ENCODE data around the gene TBCB.

TBCB gene

DNA sequence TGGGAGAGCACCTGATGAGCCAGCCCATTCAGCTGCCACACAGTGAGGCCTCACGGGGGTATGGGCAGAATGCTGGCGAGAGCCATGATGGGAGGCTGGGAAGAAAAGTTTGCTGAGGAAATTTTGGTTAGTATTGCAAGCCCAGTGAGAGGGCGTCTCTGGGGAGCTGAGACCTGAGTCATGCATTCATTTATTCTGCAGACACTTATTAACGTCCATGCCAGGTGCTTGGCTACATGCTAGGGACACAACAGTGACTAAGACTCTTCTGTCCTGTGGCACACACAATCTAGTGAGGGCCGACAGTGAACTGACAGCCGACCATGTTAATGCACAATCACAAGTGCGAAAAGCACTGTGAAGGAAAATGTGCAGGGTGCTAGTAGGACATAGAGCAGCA lies 33.4 kb upstream of the TBCB start:
- DNase-seq (ENCODE audit: low read depth in 1 of 2, low spot score in 1 of 2), result no peak
- Histone ChIP-seq H3K4me3 (replicated peaks; ENCODE audit: insufficient read depth, low read length) (no peak overlapping the region), H3K27ac (replicated peaks) (no peak overlapping the region), H3K27me3 (ENCODE audit: insufficient read depth, poor library complexity, severe bottlenecking) (no peaks in the 10 kb centered on the region)
- TF ChIP-seq, protein P1, sequence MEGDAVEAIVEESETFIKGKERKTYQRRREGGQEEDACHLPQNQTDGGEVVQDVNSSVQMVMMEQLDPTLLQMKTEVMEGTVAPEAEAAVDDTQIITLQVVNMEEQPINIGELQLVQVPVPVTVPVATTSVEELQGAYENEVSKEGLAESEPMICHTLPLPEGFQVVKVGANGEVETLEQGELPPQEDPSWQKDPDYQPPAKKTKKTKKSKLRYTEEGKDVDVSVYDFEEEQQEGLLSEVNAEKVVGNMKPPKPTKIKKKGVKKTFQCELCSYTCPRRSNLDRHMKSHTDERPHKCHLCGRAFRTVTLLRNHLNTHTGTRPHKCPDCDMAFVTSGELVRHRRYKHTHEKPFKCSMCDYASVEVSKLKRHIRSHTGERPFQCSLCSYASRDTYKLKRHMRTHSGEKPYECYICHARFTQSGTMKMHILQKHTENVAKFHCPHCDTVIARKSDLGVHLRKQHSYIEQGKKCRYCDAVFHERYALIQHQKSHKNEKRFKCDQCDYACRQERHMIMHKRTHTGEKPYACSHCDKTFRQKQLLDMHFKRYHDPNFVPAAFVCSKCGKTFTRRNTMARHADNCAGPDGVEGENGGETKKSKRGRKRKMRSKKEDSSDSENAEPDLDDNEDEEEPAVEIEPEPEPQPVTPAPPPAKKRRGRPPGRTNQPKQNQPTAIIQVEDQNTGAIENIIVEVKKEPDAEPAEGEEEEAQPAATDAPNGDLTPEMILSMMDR (IDR thresholded peaks at IDR 0.05; ENCODE audit: insufficient read depth, low read length), result no peak
- TF ChIP-seq GABPA (IDR thresholded peaks at IDR 0.05; ENCODE audit: low read depth) (no peak), SPI1 (IDR thresholded peaks at IDR 0.05; ENCODE audit: borderline replicate concordance, low read depth) (no peak), POLR2AphosphoS5 (IDR thresholded peaks at IDR 0.05; ENCODE audit: low read depth) (no peak)
- TF ChIP-seq, protein P2, sequence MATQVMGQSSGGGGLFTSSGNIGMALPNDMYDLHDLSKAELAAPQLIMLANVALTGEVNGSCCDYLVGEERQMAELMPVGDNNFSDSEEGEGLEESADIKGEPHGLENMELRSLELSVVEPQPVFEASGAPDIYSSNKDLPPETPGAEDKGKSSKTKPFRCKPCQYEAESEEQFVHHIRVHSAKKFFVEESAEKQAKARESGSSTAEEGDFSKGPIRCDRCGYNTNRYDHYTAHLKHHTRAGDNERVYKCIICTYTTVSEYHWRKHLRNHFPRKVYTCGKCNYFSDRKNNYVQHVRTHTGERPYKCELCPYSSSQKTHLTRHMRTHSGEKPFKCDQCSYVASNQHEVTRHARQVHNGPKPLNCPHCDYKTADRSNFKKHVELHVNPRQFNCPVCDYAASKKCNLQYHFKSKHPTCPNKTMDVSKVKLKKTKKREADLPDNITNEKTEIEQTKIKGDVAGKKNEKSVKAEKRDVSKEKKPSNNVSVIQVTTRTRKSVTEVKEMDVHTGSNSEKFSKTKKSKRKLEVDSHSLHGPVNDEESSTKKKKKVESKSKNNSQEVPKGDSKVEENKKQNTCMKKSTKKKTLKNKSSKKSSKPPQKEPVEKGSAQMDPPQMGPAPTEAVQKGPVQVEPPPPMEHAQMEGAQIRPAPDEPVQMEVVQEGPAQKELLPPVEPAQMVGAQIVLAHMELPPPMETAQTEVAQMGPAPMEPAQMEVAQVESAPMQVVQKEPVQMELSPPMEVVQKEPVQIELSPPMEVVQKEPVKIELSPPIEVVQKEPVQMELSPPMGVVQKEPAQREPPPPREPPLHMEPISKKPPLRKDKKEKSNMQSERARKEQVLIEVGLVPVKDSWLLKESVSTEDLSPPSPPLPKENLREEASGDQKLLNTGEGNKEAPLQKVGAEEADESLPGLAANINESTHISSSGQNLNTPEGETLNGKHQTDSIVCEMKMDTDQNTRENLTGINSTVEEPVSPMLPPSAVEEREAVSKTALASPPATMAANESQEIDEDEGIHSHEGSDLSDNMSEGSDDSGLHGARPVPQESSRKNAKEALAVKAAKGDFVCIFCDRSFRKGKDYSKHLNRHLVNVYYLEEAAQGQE (IDR thresholded peaks at IDR 0.05; ENCODE audit: insufficient replicate concordance, low read depth), result no peak

DNA sequence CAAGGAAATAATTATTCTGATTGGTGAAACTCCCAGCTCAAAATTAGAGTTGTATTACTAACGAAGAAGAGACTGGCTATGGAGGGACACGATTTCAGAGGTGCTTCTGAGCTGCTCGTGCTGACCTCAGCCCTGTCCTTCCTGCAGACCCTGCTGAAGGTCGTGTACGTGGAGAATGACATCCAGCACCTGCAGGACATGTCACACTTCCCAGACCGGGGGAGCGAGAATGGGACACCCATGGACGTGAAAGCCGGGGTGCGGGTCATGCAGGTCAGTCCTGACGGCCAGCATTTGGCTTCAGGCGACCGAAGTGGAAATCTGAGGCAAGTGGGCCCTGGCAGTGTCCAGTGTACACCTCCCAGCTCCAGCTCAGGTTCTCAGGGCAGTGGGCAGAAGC lies 32.4 kb upstream of the TBCB start:
- Histone ChIP-seq H3K27ac (replicated peaks) (no peak overlapping the region), H3K27me3 (ENCODE audit: insufficient read depth, poor library complexity, severe bottlenecking) (no peaks in the 10 kb centered on the region), H3K4me3 (replicated peaks; ENCODE audit: insufficient read depth, low read length) (no peak overlapping the region)
- no peak for DNase-seq (ENCODE audit: low read depth in 1 of 2, low spot score in 1 of 2)
- TF ChIP-seq POLR2AphosphoS5 (IDR thresholded peaks at IDR 0.05; ENCODE audit: low read depth), result no peak
- no peak for TF ChIP-seq GABPA (IDR thresholded peaks at IDR 0.05; ENCODE audit: low read depth)
- TF ChIP-seq SPI1 (IDR thresholded peaks at IDR 0.05; ENCODE audit: borderline replicate concordance, low read depth), result no peak
- TF ChIP-seq, protein P1 (IDR thresholded peaks at IDR 0.05; ENCODE audit: insufficient read depth, low read length), result no peak
- TF ChIP-seq, protein P2 (IDR thresholded peaks at IDR 0.05; ENCODE audit: insufficient replicate concordance, low read depth), result no peak

DNA sequence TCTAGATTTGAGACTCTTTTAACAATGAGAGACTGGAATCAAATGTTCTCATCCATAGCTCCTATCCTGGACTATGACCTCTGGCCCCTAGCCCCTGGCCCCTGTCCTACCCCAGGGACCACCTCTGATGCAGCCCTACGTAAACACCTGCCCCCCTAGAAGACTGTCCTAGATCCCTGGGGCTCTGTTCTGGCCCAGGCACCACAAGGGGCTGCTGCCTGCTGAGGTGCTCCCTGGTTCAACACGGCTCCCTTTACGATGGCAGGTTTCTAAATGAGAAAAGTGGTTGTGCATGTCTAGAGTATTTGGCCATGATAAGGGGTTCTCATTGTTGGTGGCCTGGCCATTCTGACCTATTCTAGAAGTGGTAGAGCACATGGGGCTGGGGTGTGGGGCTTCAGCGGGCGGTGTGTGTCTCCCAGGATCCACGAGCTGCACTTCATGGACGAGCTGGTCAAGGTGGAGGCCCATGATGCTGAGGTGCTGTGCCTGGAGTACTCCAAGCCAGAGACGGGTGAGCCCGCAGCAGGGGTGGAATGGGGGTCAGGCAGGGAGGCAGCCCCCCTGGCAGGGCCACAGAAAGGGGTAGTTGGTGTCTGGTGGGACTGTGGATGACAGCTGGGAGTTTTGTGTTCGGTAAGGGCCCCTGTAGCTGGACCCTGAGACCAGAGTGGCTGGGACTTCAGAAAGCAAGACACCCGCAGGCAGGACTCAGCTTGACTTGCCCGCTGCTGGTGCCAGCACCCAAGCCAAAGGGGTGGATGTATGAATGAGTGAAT lies 30.8 kb upstream of the TBCB start:
- no peak for DNase-seq (ENCODE audit: low read depth in 1 of 2, low spot score in 1 of 2)
- no peak overlapping the region for H3K27ac ChIP-seq (replicated peaks)
- TF ChIP-seq, protein P2 (IDR thresholded peaks at IDR 0.05; ENCODE audit: insufficient replicate concordance, low read depth), result no peak
- TF ChIP-seq GABPA (IDR thresholded peaks at IDR 0.05; ENCODE audit: low read depth) (no peak), SPI1 (IDR thresholded peaks at IDR 0.05; ENCODE audit: borderline replicate concordance, low read depth) (no peak), POLR2AphosphoS5 (IDR thresholded peaks at IDR 0.05; ENCODE audit: low read depth) (no peak)
- TF ChIP-seq, protein P1 (IDR thresholded peaks at IDR 0.05; ENCODE audit: insufficient read depth, low read length), result no peak
- H3K4me3 ChIP-seq (replicated peaks; ENCODE audit: insufficient read depth, low read length), result no peak overlapping the region
- H3K27me3 ChIP-seq (ENCODE audit: insufficient read depth, poor library complexity, severe bottlenecking), result no peaks in the 10 kb centered on the region
